ENCODE results near the gene SLC46A3.

SLC46A3 gene

DNA sequence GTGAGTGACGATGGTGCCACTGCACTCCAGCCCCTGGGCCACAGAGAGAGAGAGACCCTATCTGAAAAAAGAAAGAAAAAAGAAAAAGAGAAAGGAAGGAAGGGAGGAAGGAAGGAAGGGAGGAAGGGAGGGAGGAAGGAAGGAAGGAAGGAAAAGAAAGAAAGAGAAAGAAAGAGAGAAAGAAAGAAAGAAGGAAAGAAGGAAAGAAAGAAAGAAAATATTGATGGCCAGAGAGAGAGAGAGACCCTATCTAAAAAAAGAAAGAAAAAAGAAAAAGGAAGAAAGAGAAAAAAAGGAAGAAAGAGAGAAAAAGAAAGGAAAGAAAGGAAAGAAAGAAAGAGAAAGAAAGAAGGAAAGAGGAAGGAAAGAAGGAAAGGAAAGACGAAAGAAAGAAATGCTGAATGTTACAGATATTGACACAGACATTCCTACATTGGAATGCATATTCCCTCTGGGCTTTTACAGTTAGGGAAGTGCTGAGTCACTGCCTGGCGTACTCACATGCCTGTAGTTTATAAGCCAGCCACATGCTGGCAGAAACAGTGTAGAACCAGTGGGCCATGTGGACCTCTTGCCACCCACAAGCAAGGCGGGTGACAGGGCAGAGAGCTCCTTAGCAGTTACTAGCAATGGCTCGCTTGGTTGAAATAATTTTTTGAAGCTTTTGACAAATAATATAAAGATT lies 34.6 kb upstream of the SLC46A3 start:
- DNase-seq (ENCODE audit: extremely low spot score), result peak; percentile 24
- ChIA-PET CTCF (no interaction called here), POLR2A (no interaction called here)
- TF ChIP-seq NFRKB (IDR thresholded peaks at IDR 0.05), result no peak
- peak; percentile 41; the same call in 1 of the 2 replicates for TF ChIP-seq L3MBTL2 (conservative IDR thresholded peaks at IDR 0.05)

- POLR2A ChIA-PET, result no interaction called here
- CTCF ChIA-PET, result no interaction called here
- DNase-seq (ENCODE audit: extremely low spot score), result no peak
- no peak for TF ChIP-seq TARDBP (IDR thresholded peaks at IDR 0.05)
- TF ChIP-seq L3MBTL2 (conservative IDR thresholded peaks at IDR 0.05), result no peak
- TF ChIP-seq FOXM1 (IDR thresholded peaks at IDR 0.05; ENCODE audit: borderline replicate concordance), result no peak
- no peak for TF ChIP-seq ELF4 (IDR thresholded peaks at IDR 0.05)
- TF ChIP-seq FOXA1 (IDR thresholded peaks at IDR 0.05), result no peak
- TF ChIP-seq, protein P1, sequence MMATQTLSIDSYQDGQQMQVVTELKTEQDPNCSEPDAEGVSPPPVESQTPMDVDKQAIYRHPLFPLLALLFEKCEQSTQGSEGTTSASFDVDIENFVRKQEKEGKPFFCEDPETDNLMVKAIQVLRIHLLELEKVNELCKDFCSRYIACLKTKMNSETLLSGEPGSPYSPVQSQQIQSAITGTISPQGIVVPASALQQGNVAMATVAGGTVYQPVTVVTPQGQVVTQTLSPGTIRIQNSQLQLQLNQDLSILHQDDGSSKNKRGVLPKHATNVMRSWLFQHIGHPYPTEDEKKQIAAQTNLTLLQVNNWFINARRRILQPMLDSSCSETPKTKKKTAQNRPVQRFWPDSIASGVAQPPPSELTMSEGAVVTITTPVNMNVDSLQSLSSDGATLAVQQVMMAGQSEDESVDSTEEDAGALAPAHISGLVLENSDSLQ (IDR thresholded peaks at IDR 0.05), result no peak
- no peak for TF ChIP-seq LEF1 (IDR thresholded peaks at IDR 0.05; ENCODE audit: borderline replicate concordance)
- TF ChIP-seq ZNF384 (IDR thresholded peaks at IDR 0.05), result no peak
- no peak for TF ChIP-seq BHLHE40 (IDR thresholded peaks at IDR 0.05; ENCODE audit: borderline replicate concordance)
- no peak for TF ChIP-seq HDGF (IDR thresholded peaks at IDR 0.05; ENCODE audit: borderline replicate concordance)
- TF ChIP-seq SP1 (IDR thresholded peaks at IDR 0.05), result no peak
- no peak for TF ChIP-seq FOXK2 (IDR thresholded peaks at IDR 0.05)
These were observed 32.6 kb upstream of the SLC46A3 start for GRCh38 chr13:28751175-28751960.

DNA sequence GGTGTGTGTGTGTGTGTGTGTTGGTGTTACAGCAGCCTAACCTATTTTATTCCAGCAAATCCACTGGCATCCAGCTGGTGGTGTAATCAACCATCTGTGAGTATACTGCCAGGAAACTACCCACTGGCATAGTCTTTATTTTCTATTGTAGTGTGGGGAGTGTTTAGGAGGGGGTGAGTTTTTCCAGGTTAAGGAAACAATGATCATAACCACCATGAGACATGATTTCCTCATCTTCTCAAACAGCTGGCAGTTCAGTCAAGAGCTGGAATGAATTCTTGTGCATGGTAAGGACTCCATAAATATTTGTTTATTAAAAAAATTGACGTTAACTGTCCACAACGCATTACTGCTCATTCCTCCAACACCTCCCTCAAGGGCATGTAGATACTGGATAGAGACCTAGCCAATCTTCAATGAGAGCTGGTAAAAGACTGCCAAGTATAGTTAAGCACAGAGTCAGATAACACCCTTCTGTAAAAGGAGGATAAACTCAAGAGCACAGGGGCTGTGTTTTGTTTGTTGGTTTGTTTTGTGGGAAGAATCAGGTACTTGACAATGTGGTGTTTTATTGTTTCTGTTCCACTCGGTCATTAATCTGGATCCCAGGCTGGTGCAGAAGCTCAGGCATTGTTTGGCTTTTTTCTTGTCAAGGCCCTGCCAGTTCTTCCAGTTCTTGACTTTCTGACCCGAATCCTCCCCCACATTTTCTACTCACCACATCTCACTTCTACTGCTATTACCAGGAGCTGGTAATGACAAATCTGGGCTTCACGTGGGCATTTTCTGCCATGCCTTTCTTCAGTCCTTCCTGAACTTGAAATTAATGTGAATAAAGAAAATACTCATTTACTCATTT lies 31.6 kb upstream of the SLC46A3 start:
- ChIA-PET CTCF (no interaction called here), POLR2A (no interaction called here)
- DNase-seq (ENCODE audit: extremely low spot score), result no peak
- TF ChIP-seq CTBP1 (IDR thresholded peaks at IDR 0.05; ENCODE audit: borderline replicate concordance) (no peak), HDGF (IDR thresholded peaks at IDR 0.05; ENCODE audit: borderline replicate concordance) (no peak), NFRKB (IDR thresholded peaks at IDR 0.05) (no peak), BHLHE40 (IDR thresholded peaks at IDR 0.05; ENCODE audit: borderline replicate concordance) (no peak), SUZ12 (IDR thresholded peaks at IDR 0.05) (no peak), SP1 (IDR thresholded peaks at IDR 0.05) (no peak), TARDBP (IDR thresholded peaks at IDR 0.05) (no peak), FOXA1 (IDR thresholded peaks at IDR 0.05) (no peak), ZNF384 (IDR thresholded peaks at IDR 0.05) (no peak)
- TF ChIP-seq, protein P1 (IDR thresholded peaks at IDR 0.05), result no peak

GRCh38 chr13:28747851-28748250 lies 29.1 kb upstream of the SLC46A3 start:
- CTCF ChIA-PET, result no interaction called here
- no peak for TF ChIP-seq HDGF (IDR thresholded peaks at IDR 0.05; ENCODE audit: borderline replicate concordance)
- no peak for DNase-seq (ENCODE audit: extremely low spot score)
- POLR2A ChIA-PET, result no interaction called here

- ChIA-PET POLR2A (no interaction called here), CTCF (no interaction called here)
- TF ChIP-seq NFRKB (IDR thresholded peaks at IDR 0.05) (no peak), ELF4 (IDR thresholded peaks at IDR 0.05) (no peak), ARNT (IDR thresholded peaks at IDR 0.05) (no peak), L3MBTL2 (conservative IDR thresholded peaks at IDR 0.05) (no peak), SP1 (IDR thresholded peaks at IDR 0.05) (no peak), FOXK2 (IDR thresholded peaks at IDR 0.05) (no peak), BHLHE40 (IDR thresholded peaks at IDR 0.05; ENCODE audit: borderline replicate concordance) (no peak), LEF1 (IDR thresholded peaks at IDR 0.05; ENCODE audit: borderline replicate concordance) (no peak)
- TF ChIP-seq, protein P1 (IDR thresholded peaks at IDR 0.05), result no peak
These were observed 27.5 kb upstream of the SLC46A3 start for GRCh38 chr13:28746287-28746612.

DNA sequence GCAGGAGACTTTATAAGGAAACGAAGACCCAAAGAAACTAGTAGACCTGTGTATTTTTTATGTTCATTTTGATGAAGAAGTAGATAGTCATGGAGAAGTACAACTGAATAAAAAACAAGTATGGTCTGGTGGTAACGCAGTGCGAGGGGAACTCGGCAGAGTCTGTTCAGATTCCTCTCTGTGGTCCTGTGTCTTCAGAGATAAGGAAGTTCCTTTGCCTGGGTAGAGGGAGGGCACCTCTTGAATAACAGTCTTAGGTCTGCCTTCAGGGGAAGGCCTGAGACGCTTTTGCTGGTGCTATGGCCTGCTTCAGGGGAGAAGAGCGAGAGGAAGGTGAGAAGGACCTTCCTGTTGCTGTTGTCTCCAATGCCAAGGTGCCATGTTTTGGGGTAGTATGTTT lies 25.9 kb upstream of the SLC46A3 start:
- ChIA-PET POLR2A (no interaction called here), CTCF (no interaction called here)
- TF ChIP-seq TARDBP (IDR thresholded peaks at IDR 0.05), result no peak
- no peak for DNase-seq (ENCODE audit: extremely low spot score)

More at GRCh38 chr13:28746287-28746612, 27.5 kb upstream of the SLC46A3 start:
- no peak for DNase-seq (ENCODE audit: extremely low spot score)

DNA sequence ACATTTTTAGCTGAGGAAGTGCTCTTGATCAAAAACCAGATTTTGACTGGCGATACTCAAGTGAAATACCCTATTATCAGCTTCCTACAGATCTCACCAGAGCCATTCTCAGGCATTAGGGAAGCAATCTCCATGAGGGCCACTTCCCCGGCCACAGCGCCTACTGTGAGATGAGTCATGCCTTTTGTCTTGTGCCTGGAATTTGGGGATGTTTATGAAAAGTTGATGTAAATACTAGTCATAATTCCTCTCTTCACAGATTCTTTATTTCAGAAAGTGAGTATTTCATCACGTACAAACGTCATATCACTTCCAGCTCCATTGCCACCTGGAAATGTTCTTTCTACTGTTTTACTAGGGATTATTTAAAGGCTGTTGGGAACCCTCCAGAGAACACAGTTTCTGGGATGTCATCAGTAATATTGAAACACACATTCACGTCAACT lies 25.3 kb upstream of the SLC46A3 start:
- ChIA-PET POLR2A (no interaction called here), CTCF (no interaction called here)

More for the DNA sequence above, 25.3 kb upstream of the SLC46A3 start:
- no peak for DNase-seq (ENCODE audit: extremely low spot score)
- TF ChIP-seq NFRKB (IDR thresholded peaks at IDR 0.05) (no peak), FOXK2 (IDR thresholded peaks at IDR 0.05) (no peak), ZNF384 (IDR thresholded peaks at IDR 0.05) (no peak), FOXA1 (IDR thresholded peaks at IDR 0.05) (no peak), BHLHE40 (IDR thresholded peaks at IDR 0.05; ENCODE audit: borderline replicate concordance) (no peak), ARNT (IDR thresholded peaks at IDR 0.05) (no peak), HDGF (IDR thresholded peaks at IDR 0.05; ENCODE audit: borderline replicate concordance) (no peak), TARDBP (IDR thresholded peaks at IDR 0.05) (no peak), L3MBTL2 (conservative IDR thresholded peaks at IDR 0.05) (no peak), LEF1 (IDR thresholded peaks at IDR 0.05; ENCODE audit: borderline replicate concordance) (no peak), SP1 (IDR thresholded peaks at IDR 0.05) (no peak), ELF4 (IDR thresholded peaks at IDR 0.05) (no peak), SUZ12 (IDR thresholded peaks at IDR 0.05) (no peak)
- TF ChIP-seq, protein P1 (IDR thresholded peaks at IDR 0.05), result no peak

All from HEK293T (cell line).